Calu3 (cell line): ENCODE data around the gene NELL1. TPM values are rescaled to one million over a fixed set of nuclear protein-coding genes. Genes with fewer than 3 reads are reported as not detected.

Source experiments
- BruUV-seq: library from RNA; stranded (reverse); fragments of 400-500 nt; replicated peaks from 2 replicates; lab custom pipeline; 2021; lab: Mats Ljungman, UMichigan
- CTCF ChIA-PET: fragments of 300-600 bp; sonication (Branson Sonifier 250); formaldehyde crosslinking; loops from one replicate; lab custom pipeline; 2022; ENCODE audit warnings: antibody characterized with exemption; lab: Charles Lee
- DNase-seq: peaks from one replicate; pipeline ENCODE4 v3.0.0; 2022
- H3K27ac Mint-ChIP-seq: one replicate; pipeline ENCODE4 v1.8.0; 2022; ENCODE audit warnings: mixed read lengths; ENCODE audit not compliant: unreplicated experiment
- H3K27me3 Mint-ChIP-seq: one replicate; pipeline ENCODE4 v1.8.0; 2022; ENCODE audit warnings: mixed read lengths; ENCODE audit not compliant: unreplicated experiment
- H3K36me3 Mint-ChIP-seq: one replicate; pipeline ENCODE4 v1.8.0; 2022; ENCODE audit warnings: mild to moderate bottlenecking, moderate library complexity, mixed read lengths; ENCODE audit not compliant: insufficient read depth, unreplicated experiment
- H3K4me1 Mint-ChIP-seq: one replicate; pipeline ENCODE4 v1.8.0; 2022; ENCODE audit warnings: mild to moderate bottlenecking, low read depth, mixed read lengths; ENCODE audit not compliant: unreplicated experiment
- H3K4me3 Mint-ChIP-seq: one replicate; pipeline ENCODE4 v1.8.0; 2022; ENCODE audit warnings: mild to moderate bottlenecking, low read depth, moderate library complexity, mixed read lengths; ENCODE audit not compliant: unreplicated experiment
- H3K9me3 Mint-ChIP-seq: one replicate; pipeline ENCODE4 v1.8.0; 2022; ENCODE audit warnings: low read depth, mixed read lengths; ENCODE audit not compliant: unreplicated experiment
- CTCF ChIP-seq: fragments of 200-600 bp; IDR thresholded peaks from one replicate; pipeline ENCODE4 v1.8.0; 2022; ENCODE audit warnings: antibody characterized with exemption; ENCODE audit not compliant: unreplicated experiment
- intact Hi-C: fragments of 100-400 bp; cut with micrococcal nuclease; formaldehyde crosslinking; loops from one replicate; pipeline ENCODE4 v1.10.0; 2022; ENCODE audit not compliant: unreplicated experiment
- total RNA-seq: library from RNA; stranded (reverse); gene quantifications from 2 replicates; pipeline ENCODE4 v1.2.3, GENCODE V29; 2022

NELL1 gene
- total RNA-seq, 1 experiment from 2014 or later, result not detected

GRCh38 chr11:21169639-21170038 lies 500.3 kb downstream of the NELL1 start:
- no peak for TF ChIP-seq CTCF
- no TSS peak for BruUV-seq
- Mint-ChIP-seq H3K27me3 (no peaks in the 10 kb centered on the region), H3K36me3 (no peaks in the 10 kb centered on the region), H3K27ac (no peak overlapping the region), H3K9me3 (no peaks in the 10 kb centered on the region), H3K4me1 (no peaks in the 10 kb centered on the region), H3K4me3 (no peak overlapping the region)
- no peak for DNase-seq
- intact Hi-C loops, result no loop called here
- CTCF ChIA-PET, result no interaction called here

GRCh38 chr11:21173476-21173875 lies 504.1 kb downstream of the NELL1 start:
- no peak overlapping the region for H3K27ac Mint-ChIP-seq
- no peaks in the 10 kb centered on the region for H3K4me1 Mint-ChIP-seq
- TF ChIP-seq CTCF, result no peak
- no peak overlapping the region for H3K4me3 Mint-ChIP-seq
- H3K27me3 Mint-ChIP-seq, result no peaks in the 10 kb centered on the region
- CTCF ChIA-PET, result no interaction called here
- no TSS peak for BruUV-seq
- H3K9me3 Mint-ChIP-seq, result no peaks in the 10 kb centered on the region
- DNase-seq, result no peak
- no peaks in the 10 kb centered on the region for H3K36me3 Mint-ChIP-seq
- intact Hi-C loops, result no loop called here

GRCh38 chr11:21174781-21175180 lies 505.4 kb downstream of the NELL1 start:
- intact Hi-C loops, result no loop called here
- CTCF ChIA-PET, result no interaction called here
- H3K27me3 Mint-ChIP-seq, result no peaks in the 10 kb centered on the region

GRCh38 chr11:21177379-21177778 lies 508.0 kb downstream of the NELL1 start:
- Mint-ChIP-seq H3K27ac (no peak overlapping the region), H3K36me3 (no peaks in the 10 kb centered on the region), H3K9me3 (no peaks in the 10 kb centered on the region), H3K27me3 (no peaks in the 10 kb centered on the region), H3K4me3 (no peak overlapping the region), H3K4me1 (no peaks in the 10 kb centered on the region)
- intact Hi-C loops, result no loop called here
- TF ChIP-seq CTCF, result no peak
- DNase-seq, result no peak
- CTCF ChIA-PET, result no interaction called here
- no TSS peak for BruUV-seq

More at GRCh38 chr11:21174781-21175180, 505.4 kb downstream of the NELL1 start:
- H3K4me1 Mint-ChIP-seq, result no peaks in the 10 kb centered on the region
- H3K36me3 Mint-ChIP-seq, result no peaks in the 10 kb centered on the region
- DNase-seq, result no peak
- H3K27ac Mint-ChIP-seq, result no peak overlapping the region
- BruUV-seq, result no TSS peak
- H3K4me3 Mint-ChIP-seq, result no peak overlapping the region
- no peaks in the 10 kb centered on the region for H3K9me3 Mint-ChIP-seq
- TF ChIP-seq CTCF, result no peak

- DNase-seq, result no peak
- intact Hi-C loops, result no loop called here
- BruUV-seq, result no TSS peak
- Mint-ChIP-seq H3K4me3 (no peak overlapping the region), H3K27me3 (no peaks in the 10 kb centered on the region), H3K27ac (no peak overlapping the region), H3K4me1 (no peaks in the 10 kb centered on the region), H3K9me3 (no peaks in the 10 kb centered on the region), H3K36me3 (no peaks in the 10 kb centered on the region)
- TF ChIP-seq CTCF, result no peak
- CTCF ChIA-PET, result no interaction called here
These were observed 510.4 kb downstream of the NELL1 start for GRCh38 chr11:21179770-21180169.
